ENCODE results near the gene MAML1. TPM values are rescaled to one million over a fixed set of nuclear protein-coding genes. Genes with fewer than 3 reads are reported as not detected.

MAML1 gene
- total RNA-seq, 1 donor from 2014 or later: 54.8 TPM

GRCh38 chr5:179776411-179776938 lies 43.9 kb downstream of the MAML1 start:
- DNase-seq (ENCODE audit: low spot score, unreplicated experiment): no peak
- no peak overlapping the region for H3K4me3 Mint-ChIP-seq (ENCODE audit: low read depth)
- H3K36me3 Mint-ChIP-seq (ENCODE audit: insufficient read depth): peaks cover 22% of the 10 kb centered on the region
- no peak for TF ChIP-seq CTCF (IDR thresholded peaks at IDR 0.05; ENCODE audit: unreplicated experiment)
- H3K4me1 Mint-ChIP-seq (ENCODE audit: low read depth): no peaks in the 10 kb centered on the region
- H3K27ac Mint-ChIP-seq: no peak overlapping the region
- no peaks in the 10 kb centered on the region for H3K27me3 Mint-ChIP-seq
- no peaks in the 10 kb centered on the region for H3K9me3 Mint-ChIP-seq (ENCODE audit: low read depth)

GRCh38 chr5:179777456-179777855 lies 44.8 kb downstream of the MAML1 start:
- DNase-seq (ENCODE audit: low spot score, unreplicated experiment): no peak

GRCh38 chr5:179777909-179778308 lies 45.3 kb downstream of the MAML1 start:
- DNase-seq (ENCODE audit: low spot score, unreplicated experiment): no peak
- Mint-ChIP-seq H3K27ac (no peak overlapping the region), H3K4me1 (ENCODE audit: low read depth) (no peaks in the 10 kb centered on the region), H3K36me3 (ENCODE audit: insufficient read depth) (peaks cover 18% of the 10 kb centered on the region), H3K9me3 (ENCODE audit: low read depth) (no peaks in the 10 kb centered on the region), H3K27me3 (no peaks in the 10 kb centered on the region), H3K4me3 (ENCODE audit: low read depth) (no peak overlapping the region)
- no peak for TF ChIP-seq CTCF (IDR thresholded peaks at IDR 0.05; ENCODE audit: unreplicated experiment)

More at GRCh38 chr5:179777456-179777855, 44.8 kb downstream of the MAML1 start:
- H3K27ac Mint-ChIP-seq: no peak overlapping the region
- no peak overlapping the region for H3K4me3 Mint-ChIP-seq (ENCODE audit: low read depth)
- peaks cover 20% of the 10 kb centered on the region for H3K36me3 Mint-ChIP-seq (ENCODE audit: insufficient read depth)
- no peaks in the 10 kb centered on the region for H3K27me3 Mint-ChIP-seq
- no peaks in the 10 kb centered on the region for H3K9me3 Mint-ChIP-seq (ENCODE audit: low read depth)
- no peaks in the 10 kb centered on the region for H3K4me1 Mint-ChIP-seq (ENCODE audit: low read depth)
- no peak for TF ChIP-seq CTCF (IDR thresholded peaks at IDR 0.05; ENCODE audit: unreplicated experiment)

- Mint-ChIP-seq H3K27me3 (no peaks in the 10 kb centered on the region), H3K36me3 (ENCODE audit: insufficient read depth) (peaks cover 14% of the 10 kb centered on the region), H3K27ac (peak overlapping the region; percentile 36), H3K9me3 (ENCODE audit: low read depth) (no peaks in the 10 kb centered on the region), H3K4me1 (ENCODE audit: low read depth) (no peaks in the 10 kb centered on the region), H3K4me3 (ENCODE audit: low read depth) (no peak overlapping the region)
- TF ChIP-seq CTCF (IDR thresholded peaks at IDR 0.05; ENCODE audit: unreplicated experiment): no peak
- no peak for DNase-seq (ENCODE audit: low spot score, unreplicated experiment)
These were observed 46.0 kb downstream of the MAML1 start for GRCh38 chr5:179778591-179778990.

GRCh38 chr5:179779826-179780225 lies 47.2 kb downstream of the MAML1 start:
- no peak for DNase-seq (ENCODE audit: low spot score, unreplicated experiment)
- TF ChIP-seq CTCF (IDR thresholded peaks at IDR 0.05; ENCODE audit: unreplicated experiment): no peak
- peak overlapping the region; percentile 65 for H3K27ac Mint-ChIP-seq
- H3K27me3 Mint-ChIP-seq: no peaks in the 10 kb centered on the region
- no peaks in the 10 kb centered on the region for H3K4me1 Mint-ChIP-seq (ENCODE audit: low read depth)
- no peaks in the 10 kb centered on the region for H3K9me3 Mint-ChIP-seq (ENCODE audit: low read depth)
- no peak overlapping the region for H3K4me3 Mint-ChIP-seq (ENCODE audit: low read depth)
- peaks cover 14% of the 10 kb centered on the region for H3K36me3 Mint-ChIP-seq (ENCODE audit: insufficient read depth)
